ELF-1 (cell line): ENCODE data around the gene PTPRN2.
"Not testable (repeated sequence)": the region's sequence is repeated elsewhere in the genome, so short reads cannot be mapped to it uniquely, and the experiment has no call there.

ENCODE experiments used
- DNase-seq: peaks from one replicate; pipeline ENCODE4 v3.0.0-alpha.2; 2016; ENCODE audit warnings: low read depth, low spot score

PTPRN2 gene

GRCh38 chr7:157599491-157599890, 988.1 kb downstream of the PTPRN2 start:
- DNase-seq: no peak

- no peak for DNase-seq
Observed at GRCh38 chr7:157597562-157597961, 990.1 kb downstream of the PTPRN2 start.

- DNase-seq: no peak
Observed at GRCh38 chr7:157596881-157597280, 990.7 kb downstream of the PTPRN2 start.

GRCh38 chr7:157596471-157596870, 991.2 kb downstream of the PTPRN2 start:
- DNase-seq: no peak

GRCh38 chr7:157596026-157596425, 991.6 kb downstream of the PTPRN2 start:
- no peak for DNase-seq

GRCh38 chr7:157595086-157595855, 992.4 kb downstream of the PTPRN2 start:
- no peak for DNase-seq

- DNase-seq: no peak
Observed at GRCh38 chr7:157594306-157594705, 993.3 kb downstream of the PTPRN2 start.

GRCh38 chr7:157593541-157593940, 994.1 kb downstream of the PTPRN2 start:
- no peak for DNase-seq

- DNase-seq: not testable (repeated sequence)
Observed at GRCh38 chr7:157592636-157593320, 994.8 kb downstream of the PTPRN2 start.

- DNase-seq: no peak
Observed at GRCh38 chr7:157590526-157590925, 997.1 kb downstream of the PTPRN2 start.

GRCh38 chr7:157589680-157590079, 997.9 kb downstream of the PTPRN2 start:
- no peak for DNase-seq

- no peak for DNase-seq
Observed at GRCh38 chr7:157587805-157588560, 999.6 kb downstream of the PTPRN2 start.

GRCh38 chr7:157587051-157587804, 1000.4 kb downstream of the PTPRN2 start:
- no peak for DNase-seq

- no peak for DNase-seq
Observed at GRCh38 chr7:157586426-157586955, 1001.1 kb downstream of the PTPRN2 start.

- peak; percentile 26 for DNase-seq
Observed at GRCh38 chr7:157585113-157585861, 1002.3 kb downstream of the PTPRN2 start.

- DNase-seq: no peak
Observed at GRCh38 chr7:157584420-157584819, 1003.2 kb downstream of the PTPRN2 start.

GRCh38 chr7:157581740-157582139, 1005.9 kb downstream of the PTPRN2 start:
- no peak for DNase-seq

- no peak for DNase-seq
Observed at GRCh38 chr7:157580324-157580723, 1007.3 kb downstream of the PTPRN2 start.

GRCh38 chr7:157579425-157579824, 1008.2 kb downstream of the PTPRN2 start:
- DNase-seq: no peak

GRCh38 chr7:157577796-157578339, 1009.8 kb downstream of the PTPRN2 start:
- no peak for DNase-seq
